Choroid plexus epithelial cell (primary cell): ENCODE measurements around the gene FERMT3.
"Not testable (repeated sequence)": the region's sequence is repeated elsewhere in the genome, so short reads cannot be mapped to it uniquely, and the experiment has no call there.

ENCODE experiments used
- DNase-seq: peaks from one replicate; pipeline ENCODE4 v3.0.0-alpha.2; 2010; ENCODE audit warnings: low read depth
- H3K4me3 ChIP-seq: 2 replicates; pipeline ENCODE4 v1.5.1; 2011; ENCODE audit warnings: low read depth, mild to moderate bottlenecking, control low read depth, low read length, moderate library complexity
- TF ChIP-seq, protein P1 (sequence below): conservative IDR thresholded peaks from 2 replicates; pipeline ENCODE4 v1.5.1; 2011; ENCODE audit warnings: low read depth, mild to moderate bottlenecking, control low read depth, inconsistent platforms, low read length, moderate library complexity

The FERMT3 gene

DNA sequence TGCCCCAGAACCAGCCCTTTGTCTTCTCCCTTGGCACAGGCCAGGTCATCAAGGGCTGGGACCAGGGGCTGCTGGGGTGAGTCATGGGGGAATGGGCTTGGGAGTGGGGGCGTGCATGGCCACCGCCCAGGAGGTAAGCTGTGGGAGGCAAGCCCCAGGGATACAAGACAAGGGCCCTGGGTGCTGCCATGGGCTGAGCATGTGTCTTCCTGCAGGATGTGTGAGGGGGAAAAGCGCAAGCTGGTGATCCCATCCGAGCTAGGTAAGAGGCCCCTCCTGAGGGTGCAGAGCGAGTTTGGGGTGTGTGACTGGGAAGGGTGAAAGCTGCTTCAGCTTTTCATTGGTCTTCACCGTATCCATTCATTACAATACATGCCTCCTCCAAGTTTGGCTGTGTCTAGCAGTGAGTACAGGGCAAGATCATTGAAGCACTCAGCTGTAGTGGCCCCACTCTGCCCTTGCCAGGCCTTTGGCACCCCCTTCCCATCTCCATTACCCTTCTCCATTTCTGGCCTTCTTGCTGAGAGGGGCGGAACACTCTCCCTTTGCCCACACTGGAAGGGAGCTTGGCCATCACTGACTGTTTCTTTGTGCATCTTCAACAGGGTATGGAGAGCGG, 36.8 kb downstream of the FERMT3 start:
- H3K4me3 ChIP-seq = no peak overlapping the region
- TF ChIP-seq, protein P1, sequence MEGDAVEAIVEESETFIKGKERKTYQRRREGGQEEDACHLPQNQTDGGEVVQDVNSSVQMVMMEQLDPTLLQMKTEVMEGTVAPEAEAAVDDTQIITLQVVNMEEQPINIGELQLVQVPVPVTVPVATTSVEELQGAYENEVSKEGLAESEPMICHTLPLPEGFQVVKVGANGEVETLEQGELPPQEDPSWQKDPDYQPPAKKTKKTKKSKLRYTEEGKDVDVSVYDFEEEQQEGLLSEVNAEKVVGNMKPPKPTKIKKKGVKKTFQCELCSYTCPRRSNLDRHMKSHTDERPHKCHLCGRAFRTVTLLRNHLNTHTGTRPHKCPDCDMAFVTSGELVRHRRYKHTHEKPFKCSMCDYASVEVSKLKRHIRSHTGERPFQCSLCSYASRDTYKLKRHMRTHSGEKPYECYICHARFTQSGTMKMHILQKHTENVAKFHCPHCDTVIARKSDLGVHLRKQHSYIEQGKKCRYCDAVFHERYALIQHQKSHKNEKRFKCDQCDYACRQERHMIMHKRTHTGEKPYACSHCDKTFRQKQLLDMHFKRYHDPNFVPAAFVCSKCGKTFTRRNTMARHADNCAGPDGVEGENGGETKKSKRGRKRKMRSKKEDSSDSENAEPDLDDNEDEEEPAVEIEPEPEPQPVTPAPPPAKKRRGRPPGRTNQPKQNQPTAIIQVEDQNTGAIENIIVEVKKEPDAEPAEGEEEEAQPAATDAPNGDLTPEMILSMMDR = no peak

DNA sequence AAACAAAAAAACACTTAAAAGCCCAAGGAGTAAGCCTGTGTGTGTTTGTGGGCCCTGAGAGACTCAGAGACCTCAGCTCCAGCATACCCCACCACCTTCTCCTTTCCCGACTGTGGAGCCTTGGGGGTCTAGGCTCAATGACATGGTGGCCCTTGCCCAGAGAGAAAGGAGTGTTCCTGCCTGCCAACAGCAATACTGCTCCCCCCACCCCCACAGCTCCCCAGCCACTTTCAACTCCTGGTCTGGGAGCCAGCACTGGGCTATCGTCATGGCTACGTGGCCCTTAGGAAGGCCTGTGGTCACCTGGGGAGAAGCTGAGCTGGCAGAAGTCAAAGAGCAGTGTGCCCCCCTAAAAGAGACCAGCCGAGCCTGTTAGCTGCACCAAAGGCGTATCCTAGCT, 37.6 kb downstream of the FERMT3 start:
- TF ChIP-seq, protein P1 = no peak
- DNase-seq = no peak
- no peak overlapping the region for H3K4me3 ChIP-seq

More for the DNA sequence above, 36.8 kb downstream of the FERMT3 start:
- DNase-seq = no peak

DNA sequence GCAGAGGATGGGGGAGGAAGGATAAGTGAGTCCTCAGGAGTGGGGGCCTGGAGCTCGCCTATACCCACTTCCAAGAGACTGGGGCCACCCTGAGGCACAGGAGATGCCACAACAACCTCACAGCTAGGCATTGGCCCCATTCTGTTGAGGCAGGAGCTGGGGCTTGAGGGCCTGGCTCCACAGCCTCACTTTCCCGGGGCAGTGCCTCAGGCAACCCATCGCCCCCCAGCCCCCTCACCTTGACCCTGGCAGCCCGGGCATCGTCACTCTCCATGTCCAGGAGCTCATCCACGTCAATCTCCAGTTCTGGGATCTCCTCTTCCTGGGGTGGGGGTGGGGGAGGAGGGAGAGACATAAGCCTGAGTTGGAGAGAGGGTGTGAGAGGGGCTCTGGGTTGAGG, 38.4 kb downstream of the FERMT3 start:
- TF ChIP-seq, protein P1 = no peak

DNA sequence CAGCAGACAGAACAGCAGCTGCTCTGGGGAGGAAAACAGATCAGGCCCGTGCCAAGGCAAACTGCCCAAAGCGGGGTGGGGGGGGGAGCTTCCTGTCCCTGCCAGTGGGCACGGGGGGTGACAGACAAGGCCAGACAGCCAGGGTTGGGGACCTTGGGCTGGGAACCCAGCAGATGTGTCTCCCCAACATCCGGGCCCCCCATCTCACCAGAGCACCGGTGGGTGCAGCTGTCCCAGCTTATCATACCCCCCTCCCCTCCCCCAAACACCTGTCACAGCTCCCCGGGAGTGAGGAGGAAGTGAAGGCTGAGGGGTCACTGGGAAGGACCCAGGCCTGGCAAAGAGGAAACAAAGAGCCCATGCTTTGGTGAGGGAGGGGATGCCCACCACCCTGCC, 38.9 kb downstream of the FERMT3 start:
- TF ChIP-seq, protein P1 = no peak
- no peak for DNase-seq
- H3K4me3 ChIP-seq = peak overlapping the region; percentile 64

More for the DNA sequence above, 38.4 kb downstream of the FERMT3 start:
- peak overlapping the region; percentile 64 for H3K4me3 ChIP-seq
- no peak for DNase-seq

DNA sequence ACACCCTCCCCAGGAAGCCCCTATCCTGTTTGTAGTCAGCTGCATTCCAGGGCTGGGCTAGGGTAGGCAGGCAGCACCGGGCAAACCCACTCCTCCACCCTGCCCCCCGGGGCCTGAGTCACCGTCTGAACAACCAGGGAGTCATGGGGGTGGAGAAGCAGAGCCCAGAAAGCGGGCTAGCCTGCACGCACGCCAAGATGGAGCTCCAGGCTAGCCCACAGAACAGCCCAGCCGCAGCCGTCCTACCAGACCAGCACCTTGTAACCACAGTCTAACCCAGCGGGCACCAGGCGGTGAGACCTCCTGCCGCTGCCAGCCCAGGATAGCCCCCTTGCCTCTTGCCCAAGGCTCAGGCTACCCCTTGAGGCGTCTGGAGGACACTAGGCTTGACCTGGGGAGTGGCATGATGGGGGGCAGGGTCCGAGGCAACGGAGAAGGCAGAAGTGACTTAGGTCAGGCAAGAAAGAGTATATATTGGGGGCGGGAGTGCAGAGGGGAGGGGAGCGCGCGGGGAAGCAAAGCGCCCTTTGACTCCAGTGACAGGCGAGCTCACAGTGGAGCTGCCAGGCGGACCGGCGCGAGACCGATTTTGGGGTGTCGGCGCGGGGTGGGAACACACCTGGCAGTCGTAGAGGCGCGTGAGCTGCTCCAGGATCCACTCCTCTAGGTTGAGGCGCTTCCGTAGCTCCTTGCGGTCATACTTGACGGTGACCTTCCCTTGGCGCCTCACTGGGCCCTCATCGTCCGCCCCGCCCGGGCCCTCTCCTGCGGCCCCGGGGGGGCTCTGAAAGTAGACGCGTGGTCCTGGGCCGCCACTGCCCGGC, 39.5 kb downstream of the FERMT3 start:
- peak; percentile 82 for DNase-seq
- TF ChIP-seq, protein P1 = no peak
- peak overlapping the region; percentile 64 for H3K4me3 ChIP-seq

DNA sequence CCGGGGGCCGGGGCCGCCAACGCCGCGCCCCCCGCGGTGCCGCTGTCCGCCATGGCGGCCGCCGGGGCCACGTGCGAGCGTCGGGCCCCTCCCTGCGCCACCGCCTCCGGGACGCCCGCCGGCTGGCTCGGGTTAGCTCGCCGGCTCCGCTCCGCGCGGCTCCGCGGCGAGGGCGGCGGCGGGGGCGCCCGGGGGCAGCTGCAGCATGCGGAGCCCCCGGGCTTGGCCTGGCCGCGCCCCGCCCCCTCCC, 40.0 kb downstream of the FERMT3 start:
- peak overlapping the region; percentile 64 for H3K4me3 ChIP-seq
- DNase-seq = not testable (repeated sequence)

DNA sequence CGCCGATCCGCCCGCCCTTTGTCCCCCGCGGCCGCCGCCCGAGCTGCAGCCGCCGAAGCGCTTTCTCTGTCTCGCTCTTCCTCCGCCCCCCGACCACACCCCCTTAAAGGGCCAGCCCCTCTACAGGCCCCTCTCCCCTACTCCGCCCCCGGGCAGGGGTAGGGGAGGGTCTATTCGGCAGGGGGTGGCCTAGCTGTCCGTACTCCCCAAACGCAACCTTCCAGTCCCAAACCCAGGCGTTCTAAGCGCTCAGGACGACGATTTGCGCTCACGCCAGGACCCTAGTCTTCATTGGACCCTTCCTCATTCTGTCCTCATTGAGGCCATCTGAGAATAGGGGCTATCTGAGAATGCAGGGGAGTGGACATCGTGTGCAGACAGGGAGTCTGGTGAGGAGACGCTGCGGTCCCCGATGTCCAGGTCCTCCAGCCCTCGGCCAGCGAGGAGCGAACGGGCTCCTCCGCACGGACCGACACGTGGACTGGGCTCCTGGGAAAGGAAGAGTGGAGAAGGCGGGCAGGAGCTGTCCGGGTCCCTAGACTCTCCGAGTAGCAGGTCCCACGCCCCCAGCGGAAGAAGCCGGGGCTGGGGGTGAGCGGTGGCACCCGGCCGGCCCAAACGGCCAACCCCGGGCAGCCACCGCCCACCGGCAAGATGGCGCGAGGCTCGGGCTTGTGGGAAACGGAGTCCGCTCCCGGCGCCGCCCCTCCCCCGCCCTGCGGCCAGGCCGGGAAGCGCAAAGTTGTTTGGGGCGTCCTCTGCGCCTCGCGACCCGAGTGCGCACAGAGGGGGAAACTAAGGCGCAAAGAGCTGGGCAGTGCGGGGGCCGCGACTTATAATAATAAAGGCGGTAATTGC, 40.6 kb downstream of the FERMT3 start, which contains the start of gene PPP1R14B:
Gene PPP1R14B, minus strand, starts transcription at position 73 of the 858 bp plus-strand sequence. CDS start 270 bp downstream, outside the sequence.
- DNase-seq = peak; percentile 87
- peak within 1 kb of the TSS; percentile 64 for H3K4me3 ChIP-seq

More for the DNA sequence above, 40.6 kb downstream of the FERMT3 start, which contains the start of gene PPP1R14B:
- TF ChIP-seq, protein P1 = peak; percentile 4
